Hepatocyte (in vitro differentiated cells): ENCODE measurements around the gene ZNF467. TPM values are rescaled to one million over a fixed set of nuclear protein-coding genes. Genes with fewer than 3 reads are reported as not detected.

ENCODE experiments used
- DNase-seq: peaks from one replicate; pipeline ENCODE4 v3.0.0-alpha.2; 2016; ENCODE audit warnings: low spot score
- H2AFZ ChIP-seq: fragments of 200-600 bp; sonication (generic); 2 replicates; pipeline ENCODE4 v1.6.0; 2016; ENCODE audit warnings: antibody characterized with exemption, mild to moderate bottlenecking
- H3K27ac ChIP-seq: fragments of 200-600 bp; sonication (generic); 2 replicates; pipeline ENCODE4 v1.5.1; 2016; ENCODE audit warnings: mild to moderate bottlenecking
- H3K27me3 ChIP-seq: fragments of 200-600 bp; sonication (generic); 2 replicates; pipeline ENCODE4 v1.6.1; 2016
- H3K36me3 ChIP-seq: fragments of 200-600 bp; sonication (generic); replicated peaks from 2 replicates; pipeline ENCODE4 v1.5.1; 2016; ENCODE audit warnings: low read depth; ENCODE audit not compliant: insufficient read depth
- H3K4me1 ChIP-seq: fragments of 200-600 bp; sonication (generic); 2 replicates; pipeline ENCODE4 v1.5.1; 2016; ENCODE audit warnings: mild to moderate bottlenecking, moderate library complexity; ENCODE audit not compliant: insufficient read depth
- H3K4me2 ChIP-seq: fragments of 200-600 bp; sonication (generic); 2 replicates; pipeline ENCODE4 v1.6.0; 2016
- H3K4me3 ChIP-seq: fragments of 200-600 bp; sonication (generic); 2 replicates; pipeline ENCODE4 v1.5.1; 2016; ENCODE audit warnings: mild to moderate bottlenecking
- H3K79me2 ChIP-seq: fragments of 200-600 bp; sonication (generic); 2 replicates; pipeline ENCODE4 v1.6.0; 2017; ENCODE audit warnings: mild to moderate bottlenecking
- H3K9me2 ChIP-seq: fragments of 200-600 bp; sonication (generic); replicated peaks from 2 replicates; pipeline ENCODE4 v1.6.0; 2017; ENCODE audit warnings: mild to moderate bottlenecking; ENCODE audit not compliant: insufficient read depth
- H3K9me3 ChIP-seq: fragments of 200-600 bp; sonication (generic); 2 replicates; pipeline ENCODE4 v1.5.1; 2016; ENCODE audit warnings: low read depth, mild to moderate bottlenecking
- H4K20me1 ChIP-seq: fragments of 200-600 bp; sonication (generic); 2 replicates; pipeline ENCODE4 v1.6.0; 2016; ENCODE audit warnings: mild to moderate bottlenecking; ENCODE audit not compliant: insufficient read depth, poor library complexity, severe bottlenecking
- CTCF ChIP-seq: fragments of 200-600 bp; sonication (generic); IDR thresholded peaks from 2 replicates; pipeline ENCODE4 v1.5.1; 2016; ENCODE audit warnings: antibody characterized with exemption, mild to moderate bottlenecking; ENCODE audit not compliant: poor library complexity
- EZH2 ChIP-seq: fragments of 200-600 bp; sonication (generic); IDR thresholded peaks from 2 replicates; pipeline ENCODE4 v1.6.1; 2016; ENCODE audit warnings: antibody characterized with exemption, mild to moderate bottlenecking, borderline replicate concordance
- EZH2phosphoT487 ChIP-seq: fragments of 200-600 bp; sonication (generic); IDR thresholded peaks from one replicate; pipeline ENCODE4 v1.6.1; 2018; ENCODE audit warnings: antibody characterized with exemption, mild to moderate bottlenecking, low read depth, moderate library complexity; ENCODE audit not compliant: unreplicated experiment, severe bottlenecking
- WGBS: methylation state at CpG from one replicate; pipeline ENCODE4 v1.1.6; 2016; ENCODE audit warnings: low lambda C conversion rate; ENCODE audit errors: missing lambda C conversion rate; 5-methylcytosine and 5-hydroxymethylcytosine counted together
- polyA plus RNA-seq: library from polyadenylated mRNA; unstranded; fragments of >200 nt; fragmentation: Nextera tagmentation; extraction: Ambion mirVana; gene quantifications from 2 replicates; pipeline ENCODE4 v1.2.1, GENCODE V29; 2016
- total RNA-seq: library from RNA; depleted of rRNA; stranded (reverse); fragments of >200 nt; gene quantifications from 2 replicates; pipeline ENCODE4 v1.2.3, GENCODE V29; 2014

ZNF467 gene
- total and polyA plus RNA-seq, 2 experiments from 2014 or later, result 7.8 to 15.6 TPM

- Histone ChIP-seq H3K4me1 (no peaks in the 10 kb centered on the region), H3K27me3 (peaks cover 3% of the 10 kb centered on the region), H3K79me2 (no peaks in the 10 kb centered on the region), H3K36me3 (no peaks in the 10 kb centered on the region), H2AFZ (no peak overlapping the region), H3K4me3 (no peak overlapping the region), H3K9me2 (no peaks in the 10 kb centered on the region), H4K20me1 (no peaks in the 10 kb centered on the region), H3K9me3 (no peaks in the 10 kb centered on the region), H3K27ac (no peak overlapping the region), H3K4me2 (no peak overlapping the region)
- DNase-seq, result no peak
- TF ChIP-seq EZH2phosphoT487 (no peak), CTCF (no peak), EZH2 (no peak)
- 79% methylated on average over 2 of the region's 2 CpGs for WGBS
Measured at GRCh38 chr7:149734791-149735075, 38.7 kb downstream of the ZNF467 start.

- Histone ChIP-seq H3K4me2 (no peak overlapping the region), H2AFZ (no peak overlapping the region), H3K27ac (no peak overlapping the region), H3K4me1 (no peaks in the 10 kb centered on the region), H3K9me3 (no peaks in the 10 kb centered on the region), H3K27me3 (peaks cover 3% of the 10 kb centered on the region), H4K20me1 (no peaks in the 10 kb centered on the region), H3K9me2 (no peaks in the 10 kb centered on the region), H3K79me2 (no peaks in the 10 kb centered on the region), H3K4me3 (no peak overlapping the region), H3K36me3 (no peaks in the 10 kb centered on the region)
- no peak for DNase-seq
- TF ChIP-seq CTCF (no peak), EZH2 (no peak), EZH2phosphoT487 (no peak)
- WGBS, result 93% methylated on average over 20 of the region's 20 CpGs
Measured at GRCh38 chr7:149733924-149734790, 39.2 kb downstream of the ZNF467 start.

GRCh38 chr7:149733131-149733923, 40.1 kb downstream of the ZNF467 start:
- no peak for TF ChIP-seq CTCF
- no peak for TF ChIP-seq EZH2phosphoT487
- TF ChIP-seq EZH2, result no peak
- Histone ChIP-seq H3K4me1 (no peaks in the 10 kb centered on the region), H2AFZ (no peak overlapping the region), H4K20me1 (no peaks in the 10 kb centered on the region), H3K27ac (no peak overlapping the region), H3K4me2 (no peak overlapping the region), H3K9me2 (no peaks in the 10 kb centered on the region), H3K4me3 (no peak overlapping the region), H3K27me3 (peaks cover 3% of the 10 kb centered on the region), H3K79me2 (no peaks in the 10 kb centered on the region), H3K9me3 (no peaks in the 10 kb centered on the region), H3K36me3 (no peaks in the 10 kb centered on the region)
- no peak for DNase-seq
- WGBS, result 95% methylated on average over 29 of the region's 30 CpGs
